Right lobe of liver (tissue), 4 donors: ENCODE data around the gene TSGA10.

Experiments used
- POLR2A ChIP-seq: fragments of 450-650 bp; IDR thresholded peaks from one replicate; pipeline ENCODE4 v1.6.1; 2017; ENCODE audit warnings: antibody characterized with exemption, mild to moderate bottlenecking
- TF ChIP-seq, protein P1 (sequence below), 4 donors: fragments of 200-600 bp in 3 of 4; fragments of 450-650 bp in 1 of 4; IDR thresholded peaks; one replicate each; pipeline versions ENCODE4 v1.5.1 to v1.8.0; 2016 to 2022; ENCODE audit warnings: antibody characterized with exemption in 4 of 4, mild to moderate bottlenecking in 2 of 4
- donor health status: DM: no; HTN: no; CAD: no.
- donor health status: DM: no; HTN: no; CAD: no.
- donor health status: DM: no; HTN: yes; CAD: no.

DNA sequence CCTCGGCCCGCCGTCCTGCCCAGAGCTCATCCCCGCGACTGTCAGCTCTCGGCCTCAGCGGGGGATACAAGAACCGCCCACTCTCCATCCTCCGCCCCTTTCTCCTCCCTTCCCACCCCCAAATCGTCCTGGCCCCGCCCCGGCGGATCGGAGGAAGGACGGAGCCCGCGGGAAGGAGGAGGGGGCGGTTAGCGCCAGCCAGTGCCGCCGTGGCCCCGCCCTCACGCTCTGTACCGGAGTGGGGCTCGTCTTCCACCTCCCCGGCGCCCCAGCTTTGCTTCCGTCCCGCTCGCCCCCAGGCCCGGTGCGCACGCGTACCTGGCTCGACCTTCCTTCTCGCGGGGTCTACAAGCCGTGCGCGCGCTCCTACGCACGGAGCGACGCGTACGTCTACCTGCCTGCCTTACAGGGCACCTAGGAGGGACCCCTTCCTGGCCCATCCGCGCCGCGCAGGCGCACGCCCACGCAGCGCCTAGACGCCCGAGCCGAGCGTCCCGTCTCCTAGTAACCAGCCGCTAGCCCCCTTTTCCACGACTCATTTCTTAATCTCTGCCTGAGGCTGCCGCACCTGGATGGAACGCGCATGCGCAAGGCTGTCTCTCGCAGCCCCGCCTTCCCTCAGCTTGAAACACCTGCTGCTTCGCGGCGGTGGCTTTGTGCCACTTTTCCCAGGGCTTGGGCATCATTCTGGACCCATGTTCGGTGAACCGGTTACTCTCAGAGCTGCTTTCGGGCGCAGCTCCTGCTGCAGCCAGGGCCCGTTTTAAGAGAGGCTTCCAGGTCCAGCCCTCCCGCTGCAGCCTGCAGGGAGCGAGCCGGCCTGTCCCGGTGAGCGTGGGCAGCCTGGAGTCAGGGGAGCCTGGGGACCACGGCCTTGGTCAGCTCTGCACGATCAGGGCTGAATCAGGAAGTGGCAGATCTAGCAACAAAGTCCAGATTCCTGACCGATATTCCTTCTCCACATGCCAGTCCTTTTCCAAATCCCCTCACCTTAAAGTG lies 13.3 kb downstream of the TSGA10 start, which contains the start of gene C2orf15:
- no peak for TF ChIP-seq POLR2A
- TF ChIP-seq, protein P1, sequence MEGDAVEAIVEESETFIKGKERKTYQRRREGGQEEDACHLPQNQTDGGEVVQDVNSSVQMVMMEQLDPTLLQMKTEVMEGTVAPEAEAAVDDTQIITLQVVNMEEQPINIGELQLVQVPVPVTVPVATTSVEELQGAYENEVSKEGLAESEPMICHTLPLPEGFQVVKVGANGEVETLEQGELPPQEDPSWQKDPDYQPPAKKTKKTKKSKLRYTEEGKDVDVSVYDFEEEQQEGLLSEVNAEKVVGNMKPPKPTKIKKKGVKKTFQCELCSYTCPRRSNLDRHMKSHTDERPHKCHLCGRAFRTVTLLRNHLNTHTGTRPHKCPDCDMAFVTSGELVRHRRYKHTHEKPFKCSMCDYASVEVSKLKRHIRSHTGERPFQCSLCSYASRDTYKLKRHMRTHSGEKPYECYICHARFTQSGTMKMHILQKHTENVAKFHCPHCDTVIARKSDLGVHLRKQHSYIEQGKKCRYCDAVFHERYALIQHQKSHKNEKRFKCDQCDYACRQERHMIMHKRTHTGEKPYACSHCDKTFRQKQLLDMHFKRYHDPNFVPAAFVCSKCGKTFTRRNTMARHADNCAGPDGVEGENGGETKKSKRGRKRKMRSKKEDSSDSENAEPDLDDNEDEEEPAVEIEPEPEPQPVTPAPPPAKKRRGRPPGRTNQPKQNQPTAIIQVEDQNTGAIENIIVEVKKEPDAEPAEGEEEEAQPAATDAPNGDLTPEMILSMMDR (IDR thresholded peaks at IDR 0.05) = no peak
